Neural progenitor cell (in vitro differentiated cells): ENCODE results near the gene PNPLA7.

Experiments used
- CTCF ChIP-seq: fragments of 200-600 bp; sonication (generic); IDR thresholded peaks from 2 replicates; pipeline ENCODE4 v1.5.1; 2017; ENCODE audit warnings: antibody characterized with exemption, mild to moderate bottlenecking
- EZH2phosphoT487 ChIP-seq: fragments of 200-600 bp; sonication (generic); IDR thresholded peaks from 2 replicates; pipeline ENCODE4 v1.6.1; 2017; ENCODE audit warnings: antibody characterized with exemption

- TF ChIP-seq CTCF = no peak
- no peak for TF ChIP-seq EZH2phosphoT487
Observed at GRCh38 chr9:137540536-137540935, 9.7 kb downstream of the PNPLA7 start.
